ENCODE results near the gene TLE3.

TLE3 gene

GRCh38 chr15:70047386-70048197 lies 50.1 kb downstream of the TLE3 start:
- no peak for DNase-seq

GRCh38 chr15:70046679-70047369 lies 50.9 kb downstream of the TLE3 start:
- no peak for DNase-seq

- no peak for DNase-seq
Measured at GRCh38 chr15:70045045-70045444, 52.7 kb downstream of the TLE3 start.

- DNase-seq, result no peak
Measured at GRCh38 chr15:70044168-70044567, 53.5 kb downstream of the TLE3 start.

- no peak for DNase-seq
Measured at GRCh38 chr15:70043590-70043989, 54.1 kb downstream of the TLE3 start.

GRCh38 chr15:70042553-70043214 lies 55.0 kb downstream of the TLE3 start:
- no peak for DNase-seq

GRCh38 chr15:70039917-70040316 lies 57.8 kb downstream of the TLE3 start:
- no peak for DNase-seq

GRCh38 chr15:70038730-70039392 lies 58.9 kb downstream of the TLE3 start:
- DNase-seq, result no peak

- DNase-seq, result no peak
Measured at GRCh38 chr15:70037292-70037640, 60.5 kb downstream of the TLE3 start.

- no peak for DNase-seq
Measured at GRCh38 chr15:70036585-70037291, 61.0 kb downstream of the TLE3 start.

- DNase-seq, result no peak
Measured at GRCh38 chr15:70035719-70036077, 62.0 kb downstream of the TLE3 start.

GRCh38 chr15:70035051-70035718 lies 62.5 kb downstream of the TLE3 start:
- DNase-seq, result no peak

- no peak for DNase-seq
Measured at GRCh38 chr15:70034596-70034995, 63.1 kb downstream of the TLE3 start.

GRCh38 chr15:70034141-70034540 lies 63.6 kb downstream of the TLE3 start:
- DNase-seq, result no peak

- DNase-seq, result no peak
Measured at GRCh38 chr15:70033529-70034140, 64.1 kb downstream of the TLE3 start.

GRCh38 chr15:70033109-70033508 lies 64.6 kb downstream of the TLE3 start:
- DNase-seq, result no peak

- no peak for DNase-seq
Measured at GRCh38 chr15:70032509-70032908, 65.2 kb downstream of the TLE3 start.

- no peak for DNase-seq
Measured at GRCh38 chr15:70031713-70032112, 66.0 kb downstream of the TLE3 start.

- DNase-seq, result no peak
Measured at GRCh38 chr15:70031261-70031660, 66.5 kb downstream of the TLE3 start.

- DNase-seq, result no peak
Measured at GRCh38 chr15:70030851-70031250, 66.9 kb downstream of the TLE3 start.

GRCh38 chr15:70029297-70029701 lies 68.4 kb downstream of the TLE3 start:
- DNase-seq, result no peak

GRCh38 chr15:70027518-70027917 lies 70.2 kb downstream of the TLE3 start:
- no peak for DNase-seq

All from stimulated activated CD4-positive, alpha-beta T cell treated with anti-CD3 and anti-CD28 coated beads, Interleukin-4, amount 100 ng/mL, for 1 hour (primary cell).